GM18873 (cell line): ENCODE data around the gene RTN4RL2.

Experiments used
- ATAC-seq: cut with Tn5 transposase; IDR thresholded peaks from one replicate; pipeline ENCODE4 v1.9.1; 2021; ENCODE audit warnings: mild to moderate bottlenecking, moderate library complexity, moderate number of reproducible peaks; ENCODE audit not compliant: unreplicated experiment, low FRiP score

Gene RTN4RL2

DNA sequence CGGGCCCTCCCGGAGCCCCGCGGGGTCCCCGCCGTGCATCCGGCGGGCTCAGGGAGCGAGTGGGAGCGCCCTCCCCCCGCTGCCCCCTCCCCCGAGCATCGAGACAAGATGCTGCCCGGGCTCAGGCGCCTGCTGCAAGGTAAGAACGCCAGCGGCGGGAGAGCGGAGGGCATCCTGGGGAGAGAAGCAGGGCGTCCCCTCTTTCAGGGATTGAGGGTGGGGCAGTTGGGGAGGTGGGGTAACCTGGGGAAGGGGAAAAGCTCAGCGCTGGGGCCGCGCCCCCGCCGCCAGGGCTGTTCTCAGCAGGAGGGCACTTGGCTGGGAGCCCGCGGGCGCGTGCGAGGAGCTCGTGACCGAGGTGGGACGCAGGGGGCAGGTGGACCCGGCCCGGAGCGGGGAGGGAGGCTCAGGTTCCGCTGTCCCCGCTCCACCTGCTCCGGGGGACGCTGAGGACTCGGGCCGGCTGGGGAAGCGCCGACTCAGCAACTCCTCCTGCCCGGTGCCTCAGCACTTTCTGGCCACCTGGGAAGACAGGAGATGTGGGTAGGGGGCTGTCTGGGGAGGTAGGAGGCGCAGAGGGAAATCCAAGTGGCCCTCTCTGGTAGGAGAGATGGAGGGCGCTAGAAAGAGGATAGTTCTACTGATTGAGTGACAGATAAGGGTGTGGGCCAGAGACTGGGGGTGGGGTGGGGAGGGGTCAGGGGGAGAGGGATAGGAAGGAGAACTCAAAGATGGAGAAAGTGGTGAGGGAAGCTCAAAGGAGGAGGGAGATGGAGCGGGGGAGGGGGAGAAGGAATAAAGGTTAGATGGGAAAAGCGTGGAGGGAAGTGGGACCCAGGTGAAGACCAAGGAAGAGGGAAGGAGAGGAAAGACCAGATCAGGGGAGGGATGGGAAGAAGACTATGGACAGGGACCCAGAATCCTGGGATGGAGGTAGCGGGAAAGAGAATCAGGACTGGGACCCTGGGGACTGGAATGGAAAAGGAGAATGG is 726 bp downstream of the RTN4RL2 start:
- ATAC-seq, result no peak

DNA sequence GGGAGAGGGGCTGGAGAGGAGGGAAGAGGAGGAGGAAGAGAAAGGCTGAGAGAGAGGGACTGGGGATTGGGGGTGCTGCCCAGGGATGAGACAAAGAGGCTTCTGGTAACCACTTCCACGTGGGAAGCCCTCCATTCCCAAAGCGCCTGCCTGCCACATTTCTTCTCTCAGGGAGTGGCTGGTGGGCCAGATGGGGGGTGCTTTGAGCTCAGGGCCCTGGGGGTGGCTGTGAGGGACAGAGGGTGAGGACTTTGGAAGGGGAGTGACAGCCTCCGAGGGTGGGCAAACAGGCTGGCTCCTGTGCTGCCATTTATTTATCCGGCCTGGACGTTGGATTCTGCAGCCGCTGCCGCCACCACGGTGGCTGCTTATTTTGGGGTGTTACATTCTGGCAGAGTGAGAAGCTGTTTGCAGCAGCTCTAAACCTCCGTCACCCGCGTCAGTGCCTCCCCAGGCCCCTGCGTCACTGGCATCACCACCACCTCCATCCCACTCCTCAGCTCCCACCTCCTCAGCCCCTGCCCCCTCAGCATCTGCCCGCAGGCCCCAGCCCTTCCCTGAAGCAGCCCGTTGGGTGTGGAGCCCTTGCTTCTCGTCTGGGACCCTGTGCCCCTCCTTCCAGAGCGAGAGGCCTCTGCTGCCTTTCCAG is 1.6 kb downstream of the RTN4RL2 start:
- ATAC-seq, result no peak

DNA sequence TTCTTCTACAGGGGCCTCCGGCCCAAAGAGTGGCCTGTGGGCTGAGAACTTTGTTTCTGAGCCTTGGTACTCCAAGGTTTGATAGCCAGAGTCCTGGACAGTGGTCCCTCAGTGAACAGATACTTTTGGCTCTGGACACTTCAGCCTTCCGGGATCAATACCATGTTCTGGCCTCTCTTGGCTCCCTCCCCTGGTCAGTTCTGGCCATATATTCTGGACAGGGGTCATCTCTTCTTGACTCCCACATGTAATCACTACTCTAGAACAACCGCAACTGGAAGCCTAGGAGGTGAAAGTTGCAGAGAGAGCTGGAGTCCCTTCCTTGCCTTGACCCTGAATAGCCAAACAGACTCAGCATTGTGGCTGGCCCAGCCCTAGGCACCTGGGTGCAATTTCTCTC is 2.3 kb downstream of the RTN4RL2 start:
- no peak for ATAC-seq

DNA sequence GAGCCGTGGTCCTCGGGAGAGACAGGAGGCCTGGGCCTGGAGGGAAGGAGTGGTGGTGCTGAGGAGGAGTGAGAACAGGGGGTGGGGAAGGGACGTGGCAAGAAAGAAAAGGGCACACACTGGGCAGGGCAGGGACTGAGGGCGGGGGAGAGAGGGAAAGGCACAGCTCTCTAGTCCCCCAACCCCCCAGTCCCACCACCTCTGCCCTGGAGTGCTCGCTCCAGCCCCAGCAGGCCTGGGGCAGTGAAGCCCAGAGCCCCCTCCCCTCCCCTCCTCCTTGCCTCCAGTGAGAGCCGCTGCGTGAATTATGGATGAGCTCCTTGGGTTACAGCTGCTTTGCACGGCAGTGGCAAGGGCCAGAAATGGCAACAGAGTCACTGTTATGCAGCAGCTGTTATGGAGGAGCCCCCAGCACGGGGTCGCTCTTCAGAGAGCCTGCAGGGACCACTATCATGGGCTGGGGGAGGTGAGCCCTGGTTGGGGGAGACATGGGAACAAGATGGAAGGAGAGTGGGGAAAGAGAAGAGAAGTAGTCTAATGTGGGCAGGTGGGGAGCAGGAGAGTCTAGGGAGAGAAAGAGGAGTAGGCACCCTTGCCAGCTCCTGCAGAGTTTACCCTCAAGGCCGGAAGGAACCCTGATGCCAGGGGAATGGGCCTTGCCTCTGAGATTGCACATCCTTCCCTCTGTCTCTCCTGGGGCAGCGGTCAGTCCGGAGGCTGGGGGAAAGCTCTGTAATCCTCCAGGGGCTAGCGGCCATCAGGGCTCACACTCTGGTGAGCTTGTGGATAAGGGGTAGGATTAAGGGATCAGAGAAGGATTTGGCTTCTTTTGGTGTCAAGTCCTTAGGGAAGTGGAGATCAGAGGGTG is 3.6 kb downstream of the RTN4RL2 start:
- ATAC-seq, result no peak

DNA sequence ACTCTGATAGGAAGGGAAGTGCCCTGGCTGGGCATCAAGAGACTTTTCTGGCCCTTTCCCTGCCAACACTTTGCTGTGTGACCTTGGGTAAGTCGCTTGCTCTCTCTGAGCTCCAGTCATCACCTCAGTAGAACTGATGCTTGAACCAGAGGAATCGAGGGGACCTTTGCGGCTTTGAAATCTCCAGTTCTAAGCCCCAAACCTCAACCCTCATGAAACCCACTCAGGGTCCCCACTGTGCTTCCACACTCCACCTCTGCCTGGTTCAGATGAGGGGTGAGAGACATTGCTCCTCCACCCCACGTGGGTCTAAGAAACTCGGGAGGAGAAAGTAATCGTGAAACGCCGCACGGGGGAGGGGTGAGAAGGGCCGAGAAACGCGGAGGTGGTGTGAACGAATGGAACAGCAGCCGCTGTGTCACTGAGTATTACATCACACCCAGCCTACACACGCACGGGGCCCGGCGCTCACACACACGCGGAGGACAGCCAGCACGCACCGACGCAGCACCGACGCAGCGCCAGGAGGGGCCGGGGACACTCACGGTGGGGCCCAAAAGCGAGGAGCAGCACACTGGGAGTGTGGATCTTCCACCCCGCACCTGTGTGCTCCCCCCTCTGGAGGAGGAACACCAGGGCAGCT is 4.3 kb downstream of the RTN4RL2 start:
- no peak for ATAC-seq

DNA sequence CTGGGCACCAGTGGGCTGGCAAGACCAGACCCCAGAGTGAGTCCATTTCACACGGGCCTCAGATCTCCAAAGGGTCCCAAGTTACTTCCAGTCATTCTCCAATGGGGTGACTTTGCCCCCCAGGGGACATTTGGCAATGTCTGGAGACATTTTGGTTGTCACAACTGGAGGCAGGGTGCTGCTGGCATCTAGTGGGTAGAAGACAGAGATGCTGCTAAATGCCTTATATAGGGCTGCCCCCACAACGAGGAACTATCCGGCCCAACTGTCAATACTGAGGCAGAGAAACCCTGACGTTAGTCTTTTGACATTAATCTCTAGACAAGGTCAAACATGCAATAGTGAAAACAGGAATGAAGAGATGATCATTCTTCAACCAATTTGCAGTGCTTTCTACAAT is 6.4 kb downstream of the RTN4RL2 start:
- ATAC-seq, result no peak

DNA sequence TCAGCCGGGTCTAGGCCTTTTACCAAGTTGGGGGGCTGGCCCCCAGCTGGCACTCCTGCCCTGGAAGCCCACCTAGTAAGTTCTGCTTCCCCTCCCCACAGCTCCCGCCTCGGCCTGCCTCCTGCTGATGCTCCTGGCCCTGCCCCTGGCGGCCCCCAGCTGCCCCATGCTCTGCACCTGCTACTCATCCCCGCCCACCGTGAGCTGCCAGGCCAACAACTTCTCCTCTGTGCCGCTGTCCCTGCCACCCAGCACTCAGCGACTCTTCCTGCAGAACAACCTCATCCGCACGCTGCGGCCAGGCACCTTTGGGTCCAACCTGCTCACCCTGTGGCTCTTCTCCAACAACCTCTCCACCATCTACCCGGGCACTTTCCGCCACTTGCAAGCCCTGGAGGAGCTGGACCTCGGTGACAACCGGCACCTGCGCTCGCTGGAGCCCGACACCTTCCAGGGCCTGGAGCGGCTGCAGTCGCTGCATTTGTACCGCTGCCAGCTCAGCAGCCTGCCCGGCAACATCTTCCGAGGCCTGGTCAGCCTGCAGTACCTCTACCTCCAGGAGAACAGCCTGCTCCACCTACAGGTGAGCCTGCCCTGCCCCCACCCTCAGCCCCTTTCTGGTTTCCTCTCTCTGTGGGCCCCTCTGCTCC is 7.3 kb downstream of the RTN4RL2 start:
- no peak for ATAC-seq

DNA sequence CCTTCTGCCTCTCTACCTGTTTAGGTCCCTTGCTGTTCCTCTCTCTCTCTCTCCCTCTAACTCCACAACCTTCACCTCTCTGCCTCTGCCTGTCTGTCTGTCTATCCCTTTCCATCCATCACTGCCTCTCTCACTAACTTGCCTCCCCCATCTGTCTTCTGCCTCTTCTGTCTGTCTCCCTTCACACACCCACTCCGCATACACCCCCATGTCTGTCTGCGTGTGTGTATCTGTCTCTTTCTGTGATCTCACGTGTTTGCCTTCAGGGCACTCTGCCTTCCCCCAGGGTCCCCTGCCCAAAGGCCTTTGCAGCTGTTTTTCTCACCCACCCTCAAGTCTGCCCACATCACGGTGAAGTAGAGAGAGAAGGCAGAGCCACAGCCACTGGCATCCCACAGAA is 7.9 kb downstream of the RTN4RL2 start:
- ATAC-seq, result no peak

DNA sequence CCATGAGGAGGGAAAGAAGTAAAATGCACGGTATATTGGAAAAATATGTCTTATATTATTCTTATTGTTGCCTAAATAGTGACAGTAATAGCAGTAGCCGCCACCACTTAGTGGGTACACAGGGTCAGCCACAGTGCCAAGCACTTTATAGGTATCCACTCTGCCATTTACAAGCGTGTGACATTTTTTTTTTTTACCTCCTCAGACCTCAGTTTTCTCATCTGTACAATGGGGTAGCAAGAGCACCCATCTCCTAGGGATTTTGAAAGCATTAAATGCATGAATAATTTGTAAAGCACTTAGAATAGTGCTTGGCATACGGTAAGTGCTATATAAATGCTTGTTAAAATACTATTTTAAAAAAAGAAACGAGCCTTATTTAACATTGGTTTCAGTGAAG is 8.9 kb downstream of the RTN4RL2 start:
- ATAC-seq, result no peak

DNA sequence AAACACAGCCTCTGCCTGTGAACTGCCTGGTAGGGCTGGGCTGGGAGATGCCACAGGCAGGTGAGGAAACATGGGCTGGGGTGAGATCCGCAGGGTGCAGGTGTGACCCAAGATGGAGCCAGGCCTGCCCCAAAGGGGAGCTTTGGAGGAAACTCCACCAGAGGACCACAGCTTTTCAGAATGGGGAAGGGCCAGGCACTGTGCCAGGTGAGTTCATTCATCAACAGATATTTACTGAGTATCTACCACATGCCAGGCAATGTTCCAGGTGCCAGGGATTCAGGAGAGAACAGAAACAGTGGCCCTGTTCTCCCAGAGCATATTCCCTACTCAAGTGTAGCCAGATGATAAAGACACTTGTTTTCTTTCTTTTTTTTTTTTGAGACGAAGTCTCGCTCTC is 11.2 kb downstream of the RTN4RL2 start:
- ATAC-seq, result no peak

DNA sequence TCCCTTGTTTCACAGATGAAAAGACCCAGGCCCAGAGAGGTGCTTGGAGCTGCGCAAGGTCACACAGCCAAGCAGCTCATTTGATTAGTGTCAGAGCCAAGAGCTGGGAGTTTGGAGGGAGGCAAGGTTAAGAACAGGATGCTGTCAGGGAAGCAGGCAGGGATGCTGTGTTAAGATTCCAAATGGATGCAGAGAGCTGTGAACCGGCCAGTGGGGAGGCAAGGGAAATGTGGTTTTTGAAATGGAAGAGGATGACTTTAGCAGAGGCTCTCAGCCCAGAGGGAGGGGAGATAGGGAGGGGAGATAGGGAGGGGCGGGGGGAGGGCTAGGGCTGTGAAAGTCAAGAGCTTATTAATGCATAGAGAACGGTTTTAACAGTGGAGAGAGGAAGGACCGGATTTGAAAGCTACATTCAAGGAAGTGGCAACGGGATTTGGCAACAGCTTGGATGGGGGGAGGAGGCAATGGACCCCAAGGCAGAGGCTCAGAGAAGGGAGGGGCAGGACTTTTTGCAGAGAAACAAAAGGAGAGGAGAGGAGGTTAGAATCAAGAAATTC is 13.0 kb downstream of the RTN4RL2 start:
- ATAC-seq, result no peak

DNA sequence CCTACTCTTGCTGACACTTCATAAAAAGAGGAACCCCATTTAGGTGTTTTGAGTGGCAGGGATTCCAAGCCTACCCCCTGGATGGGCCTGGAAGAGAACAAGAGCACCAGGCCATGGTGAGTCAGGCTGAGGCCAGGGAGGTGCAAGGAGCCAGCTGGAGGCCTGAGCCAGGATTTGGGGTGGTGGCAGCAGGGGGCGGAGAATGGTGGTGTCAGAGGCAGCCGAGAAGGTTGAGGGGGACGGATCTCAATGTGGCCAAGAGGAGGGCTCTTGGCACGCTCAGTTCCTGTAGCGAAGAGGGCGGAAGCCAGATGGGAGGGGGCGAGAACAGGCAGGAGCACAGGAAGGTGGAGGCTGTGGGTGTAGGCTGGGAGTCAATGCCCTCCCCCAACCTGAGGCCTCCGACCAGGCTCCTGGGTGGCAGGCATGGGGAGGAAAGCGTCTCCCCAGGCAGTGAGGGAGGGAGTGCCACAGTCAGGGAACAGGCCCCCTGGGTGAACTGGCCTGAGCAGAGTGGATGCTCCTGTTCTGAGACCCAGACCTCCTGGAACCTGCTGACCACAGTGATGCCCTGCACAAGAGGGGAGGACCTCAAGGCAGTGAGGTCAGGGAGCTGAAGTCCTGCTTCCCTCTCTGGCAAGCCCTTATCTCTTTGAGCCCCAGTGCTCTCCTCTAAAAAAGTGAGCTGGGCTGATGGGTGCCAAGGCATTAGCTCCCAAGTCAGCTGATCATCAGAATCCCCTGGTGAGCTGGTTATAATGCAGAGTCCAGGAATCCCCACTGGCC is 13.9 kb downstream of the RTN4RL2 start:
- no peak for ATAC-seq

DNA sequence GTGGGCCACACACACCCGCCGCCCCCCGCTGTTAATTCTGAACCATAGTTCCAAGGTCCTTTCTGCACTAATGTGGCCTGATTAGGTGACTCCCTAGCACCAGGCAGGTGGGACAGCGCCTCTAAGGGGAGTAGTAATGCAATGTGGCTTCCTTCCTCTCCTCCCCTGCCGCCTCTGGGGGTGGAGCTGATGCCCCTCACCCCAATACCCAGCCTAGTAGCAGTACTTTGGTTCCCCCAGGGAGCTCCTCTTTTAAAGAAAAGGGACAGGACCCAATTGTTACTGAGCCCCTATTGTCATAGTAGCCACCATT is 14.4 kb downstream of the RTN4RL2 start:
- ATAC-seq, result no peak

DNA sequence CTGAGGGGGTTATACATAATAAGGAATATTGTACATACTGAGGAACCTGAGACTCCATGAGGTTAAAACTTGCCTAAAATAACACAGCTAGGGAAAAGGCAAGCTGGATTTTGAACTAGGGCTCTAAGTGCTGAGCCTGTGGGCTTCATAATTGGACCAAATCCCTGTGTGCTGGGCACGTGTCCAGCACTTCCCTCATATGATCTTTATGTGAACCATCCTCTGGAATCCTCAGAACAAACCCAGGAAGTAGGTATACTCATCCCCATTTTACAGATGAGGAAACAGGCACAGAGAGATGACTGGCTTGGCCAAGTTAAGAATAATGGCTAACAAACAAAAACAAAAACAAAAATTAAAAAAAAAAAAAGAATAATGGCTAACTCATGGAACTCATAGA is 14.9 kb downstream of the RTN4RL2 start:
- ATAC-seq, result no peak

DNA sequence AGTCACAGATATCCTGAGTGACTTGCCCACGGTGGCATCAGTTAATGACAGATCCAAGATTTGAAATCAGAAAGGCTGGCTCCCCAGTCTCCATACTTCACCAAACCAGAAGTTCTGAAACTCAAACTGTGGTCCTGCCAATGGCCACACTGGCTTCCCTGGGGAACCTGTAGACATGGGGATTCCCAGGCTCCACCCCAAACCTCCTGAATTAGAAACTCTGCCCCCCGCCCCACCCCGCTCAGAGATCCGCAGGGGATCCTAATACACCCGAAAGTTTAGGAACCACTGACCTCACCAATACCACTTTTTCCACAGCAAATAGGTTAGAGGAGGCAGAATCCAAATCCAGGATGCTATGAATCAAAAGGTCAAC is 15.3 kb downstream of the RTN4RL2 start:
- peak; percentile 41 for ATAC-seq

DNA sequence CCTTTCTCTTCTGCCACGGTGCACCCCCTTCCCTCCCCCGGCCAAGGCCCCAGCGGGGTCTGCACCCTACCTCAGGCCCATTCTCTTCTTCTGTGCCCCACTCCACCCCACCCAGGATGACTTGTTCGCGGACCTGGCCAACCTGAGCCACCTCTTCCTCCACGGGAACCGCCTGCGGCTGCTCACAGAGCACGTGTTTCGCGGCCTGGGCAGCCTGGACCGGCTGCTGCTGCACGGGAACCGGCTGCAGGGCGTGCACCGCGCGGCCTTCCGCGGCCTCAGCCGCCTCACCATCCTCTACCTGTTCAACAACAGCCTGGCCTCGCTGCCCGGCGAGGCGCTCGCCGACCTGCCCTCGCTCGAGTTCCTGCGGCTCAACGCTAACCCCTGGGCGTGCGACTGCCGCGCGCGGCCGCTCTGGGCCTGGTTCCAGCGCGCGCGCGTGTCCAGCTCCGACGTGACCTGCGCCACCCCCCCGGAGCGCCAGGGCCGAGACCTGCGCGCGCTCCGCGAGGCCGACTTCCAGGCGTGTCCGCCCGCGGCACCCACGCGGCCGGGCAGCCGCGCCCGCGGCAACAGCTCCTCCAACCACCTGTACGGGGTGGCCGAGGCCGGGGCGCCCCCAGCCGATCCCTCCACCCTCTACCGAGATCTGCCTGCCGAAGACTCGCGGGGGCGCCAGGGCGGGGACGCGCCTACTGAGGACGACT is 15.9 kb downstream of the RTN4RL2 start:
- no peak for ATAC-seq

DNA sequence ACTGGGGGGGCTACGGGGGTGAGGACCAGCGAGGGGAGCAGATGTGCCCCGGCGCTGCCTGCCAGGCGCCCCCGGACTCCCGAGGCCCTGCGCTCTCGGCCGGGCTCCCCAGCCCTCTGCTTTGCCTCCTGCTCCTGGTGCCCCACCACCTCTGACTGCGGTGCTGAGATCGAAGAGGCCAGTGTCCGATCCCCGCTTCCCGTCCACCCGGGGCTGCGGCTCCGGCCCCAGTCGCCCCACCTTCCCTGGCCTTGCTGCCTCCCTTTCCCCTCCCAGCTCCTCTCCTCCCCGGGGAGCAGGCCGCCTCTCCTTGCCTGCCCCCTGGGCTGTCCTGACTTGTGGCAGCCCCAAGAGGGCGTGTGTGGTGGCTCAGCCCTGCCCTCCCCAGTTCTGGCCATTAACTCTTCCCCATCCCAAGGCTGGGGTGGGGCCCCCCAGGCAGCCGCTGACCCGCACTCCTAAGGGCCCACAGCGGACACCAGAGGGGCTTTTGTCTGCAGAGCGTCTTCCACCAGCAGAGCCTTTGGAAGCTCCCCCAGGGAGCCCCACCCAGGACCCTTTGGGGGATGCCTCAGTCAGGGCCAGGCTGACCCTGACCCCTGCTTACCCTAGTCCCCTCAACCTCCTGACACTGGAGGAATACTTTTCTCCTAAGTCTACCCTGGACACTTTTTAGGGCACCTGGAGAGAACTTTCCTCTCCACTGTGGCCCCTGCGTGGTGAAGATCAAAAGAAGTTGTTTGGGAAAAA is 16.6 kb downstream of the RTN4RL2 start:
- ATAC-seq, result no peak
